Psoas muscle (tissue), 8 donors: Measurements from ENCODE around the gene HPCAL1. TPM values are rescaled to one million over a fixed set of nuclear protein-coding genes. Genes with fewer than 3 reads are reported as not detected.

Source experiments
- ATAC-seq, 4 donors: fragments of 200-7000 bp; cut with Tn5 transposase; one replicate each; pipeline ENCODE4 v1.9.1; 2020; ENCODE audit warnings: moderate library complexity in 3 of 4, mild to moderate bottlenecking in 2 of 4
- DNase-seq, 2 donors: peaks; one replicate each; pipeline ENCODE4 v3.0.0-alpha.2; 2020
- H3K27ac ChIP-seq: fragments of 200-600 bp; one replicate; pipeline ENCODE4 v1.8.0; 2022
- H3K27me3 ChIP-seq, 3 donors: fragments of 200-600 bp in 1 of 3; one replicate each; pipeline versions ENCODE4 v1.6.1 to v1.8.0; 2013 to 2022; ENCODE audit warnings: low read length in 2 of 3, mild to moderate bottlenecking in 2 of 3, moderate library complexity in 1 of 3; ENCODE audit not compliant: insufficient read depth in 3 of 3
- H3K36me3 ChIP-seq, 2 donors: fragments of 200-600 bp in 1 of 2; one replicate each; pipeline versions ENCODE4 v1.6.1 to v1.8.0; 2013 to 2022; ENCODE audit warnings: low read depth in 1 of 2, mild to moderate bottlenecking in 1 of 2, moderate library complexity in 1 of 2; ENCODE audit not compliant: insufficient read depth in 1 of 2
- H3K4me1 ChIP-seq: fragments of 200-600 bp; one replicate; pipeline ENCODE4 v1.8.0; 2022
- H3K4me3 ChIP-seq: fragments of 200-600 bp; one replicate; pipeline ENCODE4 v1.8.0; 2022; ENCODE audit warnings: mild to moderate bottlenecking
- H3K9me3 ChIP-seq: fragments of 200-600 bp; one replicate; pipeline ENCODE4 v1.8.0; 2022
- CTCF ChIP-seq: fragments of 200-600 bp; IDR thresholded peaks from one replicate; pipeline ENCODE4 v1.8.0; 2022; ENCODE audit warnings: antibody characterized with exemption
- WGBS, 3 donors: extraction: QIAGEN DNeasy Blood & Tissue Kit; methylation state at CpG; one replicate each; pipeline versions ENCODE4 v1.1.6 to v1.1.7; 2013; 5-methylcytosine and 5-hydroxymethylcytosine counted together
- intact Hi-C, 2 donors: fragments of 100-400 bp; cut with DNase I; formaldehyde crosslinking; loops; one replicate each; pipeline versions ENCODE4 v1.11.0 to v1.14.2; 2022
- polyA plus RNA-seq, 3 donors: library from polyadenylated mRNA; stranded (reverse); fragments of 200-250 nt; gene quantifications; one replicate each; pipeline ENCODE4 v1.2.3, GENCODE V29; 2013
- total RNA-seq, 4 donors: library from RNA; stranded (reverse); fragmentation: NEBNext Ultra II Directional in 2 of 4; extraction: Animal tissue kit (Norgen Biotek cat#: 25700) in 2 of 4; gene quantifications; one replicate each; pipeline versions ENCODE4 v1.2.1 to v1.2.4, GENCODE V29; 2021 to 2023
- donor health status: healthy with polysubstance abuse.
- donor health status: DM: no; HTN: no; CAD: no; lungs with moderate emphysema.
- donor health status: Bipolar disorder and iron deficiency.
- donor health status: healthy.
- donor health status: DM: yes; HTN: yes; CAD: no.
- donor health status: DM: no; HTN: no; CAD: no.
- donor health status: DM: no; HTN: no; CAD: no.
- donor health status: DM: yes; HTN: yes; CAD: no.

The HPCAL1 gene
- total and polyA plus RNA-seq, 7 donors, result 16.1 to 182 (median 33.4) TPM

GRCh38 chr2:10327896-10328669 is 25.4 kb downstream of the HPCAL1 start:
- Histone ChIP-seq H3K27me3 (no peaks in the 10 kb centered on the region), H3K27ac (no peak overlapping the region), H3K4me3 (no peak overlapping the region), H3K36me3 (no peaks in the 10 kb centered on the region), H3K4me1 (peaks cover 18% of the 10 kb centered on the region), H3K9me3 (no peaks in the 10 kb centered on the region)
- 84 to 89% (median 87%) methylated on average over 7 of the region's 7 CpGs for WGBS, 3 donors
- intact Hi-C loops, result no loop called here
- ATAC-seq (no peak), DNase-seq (peak in 1 of 2 donors; percentile 30)
- no peak for TF ChIP-seq CTCF

GRCh38 chr2:10328670-10329579 is 26.2 kb downstream of the HPCAL1 start:
- no peak for DNase-seq
- Histone ChIP-seq H3K9me3 (no peaks in the 10 kb centered on the region), H3K27ac (no peak overlapping the region), H3K36me3 (no peaks in the 10 kb centered on the region), H3K4me3 (no peak overlapping the region), H3K4me1 (peaks cover 18% of the 10 kb centered on the region), H3K27me3 (no peaks in the 10 kb centered on the region)
- intact Hi-C loops, result no loop called here
- WGBS, 3 donors, result 85 to 90% (median 86%) methylated on average over 12 of the region's 12 CpGs
- no peak for TF ChIP-seq CTCF
- ATAC-seq, result no peak

GRCh38 chr2:10329580-10329879 is 26.8 kb downstream of the HPCAL1 start:
- TF ChIP-seq CTCF, result no peak
- peaks cover 18% of the 10 kb centered on the region for H3K4me1 ChIP-seq
- intact Hi-C loops, result no loop called here
- H3K9me3 ChIP-seq, result no peaks in the 10 kb centered on the region
- 76 to 81% (median 76%) methylated on average over 6 of the region's 6 CpGs for WGBS, 3 donors
- DNase-seq (no peak), ATAC-seq (no peak)
- H3K27ac ChIP-seq, result no peak overlapping the region
- H3K4me3 ChIP-seq, result peak overlapping the region; percentile 11
- no peaks in the 10 kb centered on the region for H3K27me3 ChIP-seq
- no peaks in the 10 kb centered on the region for H3K36me3 ChIP-seq

GRCh38 chr2:10329880-10330699 is 27.4 kb downstream of the HPCAL1 start:
- no peak for TF ChIP-seq CTCF
- DNase-seq, result no peak
- WGBS, 3 donors, result 77 to 79% (median 77%) methylated on average over 21 of the region's 21 CpGs
- Histone ChIP-seq H3K36me3 (no peaks in the 10 kb centered on the region), H3K4me3 (peak overlapping the region; percentile 11), H3K4me1 (peaks cover 18% of the 10 kb centered on the region), H3K27ac (no peak overlapping the region), H3K27me3 (no peaks in the 10 kb centered on the region), H3K9me3 (peaks cover under 1% of the 10 kb centered on the region)
- peak in 1 of 4 donors; percentile 33 for ATAC-seq
- intact Hi-C loops, result no loop called here
